RWPE1 (cell line): Measurements from ENCODE around the gene PDCD2L.
A peak's percentile ranks its signal among the peaks of the same experiment; 100 is the strongest.

Experiments used
- CTCF ChIA-PET: fragments of 350-600 bp; sonication (Branson Sonifier 250); formaldehyde crosslinking; extraction: SDS; loops from one replicate; lab custom pipeline; 2021; lab: Yijun Ruan, JAX
- POLR2A ChIA-PET: fragments of 400-600 bp; formaldehyde crosslinking; extraction: SDS; loops from one replicate; lab custom pipeline; 2020; ENCODE audit warnings: antibody characterized with exemption; ENCODE audit not compliant: low non-redundant PET; lab: Yijun Ruan, JAX
- DNase-seq: peaks from one replicate; pipeline ENCODE4 v3.0.0; 2012; ENCODE audit warnings: low spot score
- H3K27ac ChIP-seq: fragments of 450-650 bp; 2 replicates; pipeline ENCODE4 v1.5.1; 2017
- CTCF ChIP-seq: fragments of 450-650 bp; conservative IDR thresholded peaks from 2 replicates; pipeline ENCODE4 v1.5.1; 2017; ENCODE audit warnings: low read depth, mild to moderate bottlenecking

Gene PDCD2L

GRCh38 chr19:34370983-34371382 lies 33.2 kb upstream of the PDCD2L start:
- POLR2A ChIA-PET, result interaction anchor here (0.8 kb wide), 1 partner anchor 12 kb away, joined by 5 read pairs; no protein-coding TSS in a partner anchor
- no peak for DNase-seq
- 0 out of 2 replicates have a peak overlapping the region, but pooled peaks have one; percentile 13 for H3K27ac ChIP-seq
- CTCF ChIA-PET, result no interaction called here
- no peak for TF ChIP-seq CTCF

DNA sequence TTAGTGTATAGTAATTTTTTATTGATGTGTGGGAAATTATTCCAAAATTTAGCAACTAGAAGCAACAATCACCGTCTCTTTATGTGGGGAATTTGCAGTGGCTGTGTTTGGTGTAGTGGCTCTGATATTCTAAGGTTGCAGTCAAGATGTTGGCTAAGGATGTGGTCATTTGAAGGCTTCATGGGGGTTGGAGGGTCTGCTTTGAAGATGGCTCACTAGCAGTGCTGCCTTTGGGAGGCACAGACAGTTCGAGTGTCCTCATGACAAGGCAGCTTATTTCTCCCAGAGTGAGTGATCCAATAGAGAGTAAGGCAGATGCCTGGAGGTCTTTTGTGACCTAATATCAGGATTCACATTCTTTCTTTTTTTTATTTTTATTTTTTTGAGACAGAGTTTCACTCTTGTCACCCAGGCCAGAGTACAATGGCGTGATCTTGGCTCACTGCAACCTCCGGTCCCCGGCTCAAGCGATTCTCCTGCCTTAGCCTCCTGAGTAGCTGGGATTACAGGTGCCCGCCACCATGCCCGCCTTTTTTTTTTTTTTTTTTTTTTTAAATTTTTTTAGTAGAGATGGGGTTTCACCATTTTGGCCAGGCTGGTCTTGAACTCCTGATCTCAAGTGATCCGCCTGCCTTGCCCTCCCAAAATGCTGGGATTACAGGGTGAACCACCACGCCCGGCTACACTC lies 30.5 kb upstream of the PDCD2L start:
- ChIA-PET CTCF (no interaction called here), POLR2A (no interaction called here)
- TF ChIP-seq CTCF, result no peak
- no peak overlapping the region for H3K27ac ChIP-seq
- DNase-seq, result no peak

GRCh38 chr19:34375598-34375997 lies 28.6 kb upstream of the PDCD2L start:
- no peak for TF ChIP-seq CTCF
- no peak for DNase-seq
- POLR2A ChIA-PET, result no interaction called here
- CTCF ChIA-PET, result no interaction called here
- no peak overlapping the region for H3K27ac ChIP-seq

- ChIA-PET POLR2A (no interaction called here), CTCF (no interaction called here)
- TF ChIP-seq CTCF, result no peak
- no peak for DNase-seq
- H3K27ac ChIP-seq, result 0 out of 2 replicates have a peak overlapping the region, but pooled peaks have one; percentile 7
Observed at GRCh38 chr19:34380639-34381241, 23.5 kb upstream of the PDCD2L start.

DNA sequence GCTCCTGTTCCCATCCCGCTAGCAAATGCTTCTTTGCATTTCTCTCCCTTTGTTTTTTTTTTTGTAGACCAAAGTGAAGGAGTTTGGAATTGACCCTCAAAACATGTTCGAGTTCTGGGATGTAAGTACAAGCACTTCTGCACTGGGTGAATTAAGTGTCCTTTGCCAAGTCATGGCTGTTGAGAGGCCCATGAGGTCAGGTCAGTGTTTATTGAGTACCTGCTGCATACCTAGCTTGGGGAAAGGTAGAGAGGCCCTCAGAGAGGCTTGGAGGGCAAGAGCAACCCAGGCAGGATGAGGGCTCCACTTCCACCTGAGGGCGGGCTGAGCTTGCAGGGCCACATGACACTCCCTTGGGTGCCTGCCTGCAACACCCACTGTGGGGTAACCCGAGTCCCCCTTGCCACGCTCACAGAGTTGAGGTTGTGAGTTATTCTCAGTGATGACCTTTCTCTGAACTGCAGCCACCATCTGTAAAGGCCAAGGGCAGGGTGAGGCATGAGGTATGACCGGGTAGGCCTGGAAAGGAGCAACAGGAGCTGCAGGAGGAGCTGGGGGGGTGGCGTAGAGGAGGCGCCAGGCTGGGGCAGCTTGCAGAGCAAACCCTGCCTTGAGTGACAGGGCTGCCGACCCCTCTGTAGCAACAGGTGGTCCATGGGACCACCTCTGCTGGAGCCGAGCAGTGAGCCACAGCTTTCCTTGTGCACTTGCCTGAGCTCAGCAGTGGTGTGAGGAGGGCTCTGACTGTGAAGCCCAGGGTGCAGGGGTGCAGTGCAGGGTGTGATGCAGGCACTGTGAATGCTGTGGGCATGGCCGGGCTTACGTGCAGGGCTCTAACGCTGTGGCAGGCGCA lies 22.6 kb upstream of the PDCD2L start:
- CTCF ChIA-PET, result no interaction called here
- H3K27ac ChIP-seq, result no peak overlapping the region
- no peak for DNase-seq
- TF ChIP-seq CTCF, result no peak
- POLR2A ChIA-PET, result no interaction called here

DNA sequence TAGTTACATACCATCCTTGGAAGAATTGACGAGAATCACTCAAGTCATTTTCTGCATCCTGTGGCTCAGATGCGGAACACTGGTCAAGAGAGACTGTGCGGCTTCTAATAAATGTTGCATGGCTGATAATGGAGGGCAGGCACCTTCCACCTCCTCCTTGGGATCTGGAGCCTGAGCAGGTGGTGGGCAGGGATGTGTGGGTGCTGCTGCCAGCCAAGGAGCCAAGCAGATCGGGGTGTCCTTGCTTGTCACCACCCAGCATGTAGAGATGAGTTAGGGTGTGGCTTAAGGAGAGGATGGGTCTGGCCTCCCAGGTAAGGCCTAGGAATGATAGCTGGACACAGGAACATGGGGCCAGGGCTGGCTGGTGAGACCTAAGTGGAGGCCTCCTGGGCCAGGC lies 21.7 kb upstream of the PDCD2L start:
- no peak for DNase-seq
- POLR2A ChIA-PET, result no interaction called here
- H3K27ac ChIP-seq, result no peak overlapping the region
- CTCF ChIA-PET, result no interaction called here
- TF ChIP-seq CTCF, result no peak
